GM12878 (cell line): ENCODE results near the gene PDK1.

ENCODE experiments used
- ASH2L ChIP-seq: fragments of 300-600, 200-600 bp; sonication (generic); IDR thresholded peaks from 2 replicates; pipeline ENCODE4 v1.6.1; 2017; ENCODE audit warnings: low read depth, mild to moderate bottlenecking, borderline replicate concordance
- EZH2 ChIP-seq: IDR thresholded peaks from 2 replicates; pipeline ENCODE4 v1.6.1; 2012; ENCODE audit warnings: low read depth, mild to moderate bottlenecking, control low read depth, inconsistent platforms, low read length, borderline replicate concordance; ENCODE audit not compliant: control insufficient read depth
- NRF1 ChIP-seq: conservative IDR thresholded peaks from 2 replicates; pipeline ENCODE4 v1.6.1; 2011; ENCODE audit warnings: mild to moderate bottlenecking, low read depth, low read length, improper control_type of control experiment
- POLR2A ChIP-seq: IDR thresholded peaks from 2 replicates; pipeline ENCODE4 v1.6.1; 2011; ENCODE audit warnings: low read depth, mild to moderate bottlenecking, low read length
- POLR2AphosphoS5 ChIP-seq: IDR thresholded peaks from 2 replicates; pipeline ENCODE4 v1.6.1; 2011; ENCODE audit warnings: mild to moderate bottlenecking, low read length, inconsistent platforms
- RFX5 ChIP-seq: IDR thresholded peaks from 2 replicates; pipeline ENCODE4 v1.6.1; 2011; ENCODE audit warnings: low read depth, low read length, improper control_type of control experiment
- SIN3A ChIP-seq: IDR thresholded peaks from 2 replicates; pipeline ENCODE4 v1.6.1; 2012; ENCODE audit warnings: low read depth, low read length, improper control_type of control experiment
- SUZ12 ChIP-seq: fragments of 200-600 bp; sonication (generic); IDR thresholded peaks from one replicate; pipeline ENCODE4 v1.6.1; 2018; ENCODE audit warnings: antibody characterized with exemption, mild to moderate bottlenecking; ENCODE audit not compliant: unreplicated experiment
- ZSCAN29 ChIP-seq: fragments of 450-650 bp; IDR thresholded peaks from 2 replicates; pipeline ENCODE4 v1.6.1; 2017; ENCODE audit warnings: mild to moderate bottlenecking, moderate library complexity
- TF ChIP-seq, protein P1 (sequence below): IDR thresholded peaks from 2 replicates; pipeline ENCODE4 v1.6.1; 2012; ENCODE audit warnings: low read depth, low read length, improper control_type of control experiment
- TF ChIP-seq, protein P2 (sequence below), 3 experiments: IDR thresholded peaks in 2 of 3; conservative IDR thresholded peaks in 1 of 3; 2 replicates each; pipeline ENCODE4 v1.5.1; 2011; ENCODE audit warnings: low read depth in 3 of 3, low read length in 3 of 3, mild to moderate bottlenecking in 3 of 3, control low read depth in 2 of 3, moderate library complexity in 2 of 3, inconsistent platforms in 1 of 3, mixed read lengths in 1 of 3; ENCODE audit not compliant: control insufficient read depth in 2 of 3, insufficient read depth in 1 of 3; ENCODE audit errors: extremely low read depth in 1 of 3

DNA sequence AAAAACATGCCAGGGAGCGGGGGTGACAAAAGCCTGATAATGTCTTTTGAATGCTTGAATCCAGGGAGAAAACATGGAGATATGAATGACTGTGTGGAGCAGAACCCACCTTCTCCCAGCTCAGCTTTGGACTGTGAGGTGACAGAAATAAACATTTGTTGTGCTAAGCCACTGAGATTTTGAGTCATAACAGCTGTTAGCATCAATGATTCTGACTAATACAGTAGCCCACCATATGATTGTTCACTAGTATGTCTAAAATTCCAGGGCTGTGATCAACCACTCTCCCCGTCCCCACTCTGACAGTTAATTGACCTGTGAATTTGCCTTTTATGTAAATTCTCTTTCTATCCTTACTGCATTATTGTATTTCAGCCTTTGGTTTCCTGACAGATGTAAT is 69.1 kb downstream of the PDK1 start:
- TF ChIP-seq SIN3A (no peak), ZSCAN29 (no peak), ASH2L (no peak), SUZ12 (no peak), RFX5 (no peak), EZH2 (no peak), NRF1 (no peak), POLR2AphosphoS5 (no peak), POLR2A (no peak)
- TF ChIP-seq, protein P1, sequence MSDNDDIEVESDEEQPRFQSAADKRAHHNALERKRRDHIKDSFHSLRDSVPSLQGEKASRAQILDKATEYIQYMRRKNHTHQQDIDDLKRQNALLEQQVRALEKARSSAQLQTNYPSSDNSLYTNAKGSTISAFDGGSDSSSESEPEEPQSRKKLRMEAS: no peak
- TF ChIP-seq, protein P2, sequence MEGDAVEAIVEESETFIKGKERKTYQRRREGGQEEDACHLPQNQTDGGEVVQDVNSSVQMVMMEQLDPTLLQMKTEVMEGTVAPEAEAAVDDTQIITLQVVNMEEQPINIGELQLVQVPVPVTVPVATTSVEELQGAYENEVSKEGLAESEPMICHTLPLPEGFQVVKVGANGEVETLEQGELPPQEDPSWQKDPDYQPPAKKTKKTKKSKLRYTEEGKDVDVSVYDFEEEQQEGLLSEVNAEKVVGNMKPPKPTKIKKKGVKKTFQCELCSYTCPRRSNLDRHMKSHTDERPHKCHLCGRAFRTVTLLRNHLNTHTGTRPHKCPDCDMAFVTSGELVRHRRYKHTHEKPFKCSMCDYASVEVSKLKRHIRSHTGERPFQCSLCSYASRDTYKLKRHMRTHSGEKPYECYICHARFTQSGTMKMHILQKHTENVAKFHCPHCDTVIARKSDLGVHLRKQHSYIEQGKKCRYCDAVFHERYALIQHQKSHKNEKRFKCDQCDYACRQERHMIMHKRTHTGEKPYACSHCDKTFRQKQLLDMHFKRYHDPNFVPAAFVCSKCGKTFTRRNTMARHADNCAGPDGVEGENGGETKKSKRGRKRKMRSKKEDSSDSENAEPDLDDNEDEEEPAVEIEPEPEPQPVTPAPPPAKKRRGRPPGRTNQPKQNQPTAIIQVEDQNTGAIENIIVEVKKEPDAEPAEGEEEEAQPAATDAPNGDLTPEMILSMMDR (IDR thresholded peaks at IDR 0.05 in 2 of 3, conservative IDR thresholded peaks at IDR 0.05 in 1 of 3; ENCODE audit: control insufficient read depth in 2 of 3, extremely low read depth in 1 of 3, insufficient read depth in 1 of 3, low read depth in 3 of 3, low read length in 3 of 3): no peak
